ENCODE data around the gene NALF2.
A peak's percentile ranks its signal among the peaks of the same experiment; 100 is the strongest.

NALF2 gene

DNA sequence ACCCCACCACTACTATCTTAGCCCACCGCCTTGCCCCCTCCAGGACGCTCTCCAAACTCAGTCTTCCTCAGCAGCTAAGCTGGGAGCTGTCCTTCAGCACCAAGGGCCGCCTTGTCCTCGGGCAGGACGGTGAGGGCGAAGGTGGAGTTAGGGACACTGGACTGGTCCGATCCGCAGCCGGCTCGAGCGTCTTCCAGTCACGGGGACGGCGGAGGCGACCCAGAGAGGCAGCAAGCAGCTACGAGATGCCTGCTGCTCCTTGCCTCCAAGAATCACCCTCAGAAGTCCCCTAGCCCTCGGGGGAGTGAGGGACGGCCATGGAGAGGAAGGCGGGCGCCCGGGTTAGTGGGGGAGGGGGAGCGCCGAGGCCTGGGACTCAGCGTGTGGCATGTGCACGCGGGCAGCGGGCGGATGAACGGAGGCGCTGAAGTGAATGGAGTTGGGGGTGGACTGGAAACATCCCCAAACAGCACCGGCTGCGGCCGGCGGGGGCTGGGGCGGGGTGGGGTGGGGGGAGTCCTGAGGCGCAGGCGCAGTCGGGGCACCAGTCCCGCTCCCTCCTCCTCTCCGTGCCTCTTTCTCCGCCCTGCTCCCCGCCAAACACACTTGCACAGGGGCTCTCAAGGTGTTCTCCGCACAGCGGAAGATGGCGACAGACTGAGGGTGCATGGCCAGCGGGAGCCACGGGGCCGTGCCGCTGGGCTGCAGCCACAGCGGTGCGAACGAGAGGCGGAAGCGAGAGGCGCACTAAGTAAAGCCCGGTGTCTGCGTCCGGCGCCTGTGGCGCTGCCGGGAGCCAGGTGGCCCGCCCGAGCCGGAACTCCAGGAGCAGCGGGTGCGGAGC is at the start of gene NALF2:
Gene NALF2, plus strand, starts transcription at position 545 of the 844 bp plus-strand sequence. CDS start 957 bp downstream, outside the sequence.
- H3K27me3 Mint-ChIP-seq, result peaks cover 12% of the 10 kb centered on the region
- no peaks in the 10 kb centered on the region for H3K9me3 Mint-ChIP-seq (ENCODE audit: low read depth)
- H3K4me3 Mint-ChIP-seq, result peak within 1 kb of the TSS; percentile 77
- no peak within 1 kb of the TSS for H3K27ac Mint-ChIP-seq
- H3K4me1 Mint-ChIP-seq (ENCODE audit: low read depth), result peaks cover 3% of the 10 kb centered on the region
- H3K36me3 Mint-ChIP-seq, result no peaks in the 10 kb centered on the region

DNA sequence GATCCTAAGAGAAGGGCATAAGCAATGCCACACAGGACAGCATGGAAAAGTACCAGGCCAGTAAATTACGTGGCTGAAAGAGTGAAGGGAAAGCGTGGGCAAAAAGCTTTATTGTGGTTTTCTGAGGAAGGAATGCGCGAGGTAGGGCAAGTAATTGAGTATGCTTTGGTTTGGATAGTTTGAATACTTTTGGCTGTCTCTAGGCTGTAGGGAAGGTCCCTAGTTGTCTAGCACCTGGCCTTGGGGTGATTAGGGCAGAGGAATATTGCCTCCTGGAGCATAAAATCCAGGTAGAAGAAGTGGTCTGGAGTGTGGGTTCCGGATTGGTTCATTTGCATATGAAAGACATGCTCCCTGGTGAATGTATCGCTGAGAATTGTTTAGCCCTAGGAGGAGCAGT is 46.4 kb upstream of the NALF2 start:
- Mint-ChIP-seq H3K36me3 (no peaks in the 10 kb centered on the region), H3K4me3 (no peak overlapping the region), H3K4me1 (ENCODE audit: low read depth) (no peaks in the 10 kb centered on the region), H3K27ac (no peak overlapping the region), H3K9me3 (ENCODE audit: low read depth) (no peaks in the 10 kb centered on the region), H3K27me3 (no peaks in the 10 kb centered on the region)

DNA sequence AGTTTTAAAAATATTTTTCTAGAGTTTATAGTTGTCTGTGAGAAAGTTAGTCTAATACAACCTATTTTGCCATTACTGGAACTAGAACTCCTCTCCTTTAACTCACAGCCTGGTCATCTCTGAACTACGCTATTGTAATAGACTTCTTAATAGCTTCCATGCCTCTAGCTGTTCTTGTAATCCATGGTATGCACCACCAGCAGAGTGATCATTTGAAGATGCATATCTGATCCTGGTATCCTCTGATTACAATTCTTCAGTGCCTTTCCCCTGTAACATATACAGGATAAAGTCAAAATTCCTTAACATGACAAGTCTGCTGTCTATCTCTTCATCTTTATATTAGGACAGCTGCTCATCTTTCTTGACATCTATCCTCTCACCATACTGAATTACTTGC is 37.6 kb upstream of the NALF2 start:
- H3K4me3 Mint-ChIP-seq, result no peak overlapping the region
- H3K27me3 Mint-ChIP-seq, result peaks cover 10% of the 10 kb centered on the region
- H3K36me3 Mint-ChIP-seq, result no peaks in the 10 kb centered on the region
- no peaks in the 10 kb centered on the region for H3K4me1 Mint-ChIP-seq (ENCODE audit: low read depth)
- H3K9me3 Mint-ChIP-seq (ENCODE audit: low read depth), result no peaks in the 10 kb centered on the region
- no peak overlapping the region for H3K27ac Mint-ChIP-seq

DNA sequence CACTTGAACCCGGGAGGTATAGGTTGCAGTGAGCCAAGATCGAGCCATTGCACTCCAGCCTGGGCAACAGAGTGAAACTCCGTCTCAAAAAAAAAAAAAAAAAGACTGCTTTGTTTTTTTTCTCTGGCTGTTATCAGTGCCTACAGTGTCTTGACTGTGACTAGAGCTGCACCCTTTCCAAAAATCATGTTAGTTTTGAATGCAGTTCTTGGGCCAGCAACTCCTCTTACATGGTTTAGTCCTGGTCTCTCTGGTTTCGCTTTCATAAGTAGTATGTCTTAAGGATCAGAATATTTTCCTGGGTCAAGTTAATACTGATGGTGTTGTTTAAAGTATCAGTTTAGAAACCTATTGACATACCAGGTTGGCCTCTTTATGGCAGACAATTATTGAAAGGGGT is 34.2 kb upstream of the NALF2 start:
- H3K27me3 Mint-ChIP-seq, result peaks cover 12% of the 10 kb centered on the region
- no peaks in the 10 kb centered on the region for H3K9me3 Mint-ChIP-seq (ENCODE audit: low read depth)
- H3K27ac Mint-ChIP-seq, result no peak overlapping the region
- no peaks in the 10 kb centered on the region for H3K4me1 Mint-ChIP-seq (ENCODE audit: low read depth)
- no peak overlapping the region for H3K4me3 Mint-ChIP-seq
- H3K36me3 Mint-ChIP-seq, result no peaks in the 10 kb centered on the region

DNA sequence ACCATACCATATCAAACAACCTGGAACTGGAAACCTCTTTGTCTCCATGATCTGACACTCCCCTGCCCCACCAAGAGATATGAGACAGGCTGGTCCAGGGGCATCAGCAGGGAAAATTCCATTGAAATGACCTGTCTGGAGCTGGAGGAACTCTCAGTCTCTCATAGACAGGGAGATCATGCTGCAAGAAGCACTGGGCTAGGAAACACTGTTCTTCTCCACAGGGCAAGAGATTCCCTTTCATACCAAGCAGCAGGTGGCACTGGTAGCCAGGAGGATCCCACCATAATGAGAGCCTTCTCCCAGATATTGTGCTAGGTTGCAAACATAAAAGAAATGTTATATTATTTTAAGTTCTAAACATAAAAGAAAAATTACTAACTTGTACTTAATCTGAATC is 14.5 kb upstream of the NALF2 start:
- peaks cover 10% of the 10 kb centered on the region for H3K27me3 Mint-ChIP-seq
- no peaks in the 10 kb centered on the region for H3K36me3 Mint-ChIP-seq
- H3K4me3 Mint-ChIP-seq, result no peak overlapping the region
- no peaks in the 10 kb centered on the region for H3K9me3 Mint-ChIP-seq (ENCODE audit: low read depth)
- H3K27ac Mint-ChIP-seq, result no peak overlapping the region
- H3K4me1 Mint-ChIP-seq (ENCODE audit: low read depth), result no peaks in the 10 kb centered on the region

DNA sequence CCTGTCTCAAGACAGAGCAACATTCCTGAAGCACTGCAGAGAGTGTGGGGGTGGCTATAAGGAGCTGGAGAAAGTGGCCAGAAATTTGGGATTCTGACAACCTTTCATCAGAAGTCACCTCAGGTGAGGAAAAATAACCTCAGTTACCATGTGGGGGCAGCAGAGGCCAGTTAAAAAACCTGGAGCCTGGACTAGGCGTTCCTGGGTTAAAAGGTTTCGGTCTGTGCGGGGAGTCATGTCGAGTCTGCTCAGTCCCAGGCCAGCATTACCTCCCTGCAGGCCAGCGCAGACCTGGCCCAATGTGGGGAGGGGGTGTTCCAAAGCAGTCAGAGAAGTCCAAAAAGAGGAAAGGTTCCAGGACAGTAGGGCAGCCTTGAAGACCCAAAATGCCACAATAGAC is 10.9 kb upstream of the NALF2 start:
- Mint-ChIP-seq H3K9me3 (ENCODE audit: low read depth) (no peaks in the 10 kb centered on the region), H3K4me3 (no peak overlapping the region)

DNA sequence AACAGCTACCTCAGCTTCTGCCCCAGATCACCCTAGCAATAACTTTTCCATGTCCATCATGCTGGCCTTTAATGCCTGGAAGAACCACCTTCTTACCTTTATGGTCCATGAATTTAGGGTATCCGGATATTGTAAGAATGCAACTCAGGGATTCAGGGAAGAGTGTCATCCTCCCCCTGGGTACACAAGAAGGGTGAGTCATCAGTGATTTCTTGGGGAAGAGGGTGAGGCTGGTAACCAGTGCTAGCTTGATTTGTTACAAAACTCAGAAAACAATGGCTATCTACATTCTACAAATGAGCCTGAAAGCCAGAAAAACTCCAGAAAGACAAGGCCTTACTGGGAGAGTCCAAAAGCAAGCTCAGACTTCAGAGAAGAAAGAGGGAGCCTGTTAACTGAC is 10.4 kb upstream of the NALF2 start:
- Mint-ChIP-seq H3K9me3 (ENCODE audit: low read depth) (no peaks in the 10 kb centered on the region), H3K36me3 (no peaks in the 10 kb centered on the region), H3K4me1 (ENCODE audit: low read depth) (no peaks in the 10 kb centered on the region), H3K27me3 (peaks cover 11% of the 10 kb centered on the region), H3K4me3 (no peak overlapping the region), H3K27ac (no peak overlapping the region)

More for the DNA sequence above, 10.9 kb upstream of the NALF2 start:
- no peak overlapping the region for H3K27ac Mint-ChIP-seq
- H3K27me3 Mint-ChIP-seq, result peaks cover 13% of the 10 kb centered on the region
- H3K36me3 Mint-ChIP-seq, result no peaks in the 10 kb centered on the region
- H3K4me1 Mint-ChIP-seq (ENCODE audit: low read depth), result no peaks in the 10 kb centered on the region

DNA sequence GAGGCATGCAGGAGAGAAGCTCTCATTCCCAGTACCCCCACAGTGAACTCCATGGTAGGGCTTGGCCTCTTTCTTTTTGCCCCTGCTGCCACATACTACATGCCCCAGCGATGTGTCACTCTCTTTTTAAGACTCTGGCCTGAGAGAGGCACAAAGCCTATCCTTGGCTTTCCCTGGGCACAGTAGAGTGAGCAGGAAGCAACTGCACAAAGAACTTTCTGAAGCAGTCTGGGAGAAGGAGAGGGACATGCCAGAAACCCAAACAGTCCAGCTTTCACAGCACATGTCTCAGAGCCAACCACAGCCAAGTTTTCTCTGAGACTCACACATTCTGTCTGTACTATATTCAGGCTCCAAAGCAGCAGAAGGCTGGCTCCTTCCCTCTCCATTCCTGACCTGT is 7.9 kb upstream of the NALF2 start:
- Mint-ChIP-seq H3K4me1 (ENCODE audit: low read depth) (no peaks in the 10 kb centered on the region), H3K9me3 (ENCODE audit: low read depth) (no peaks in the 10 kb centered on the region), H3K4me3 (no peak overlapping the region), H3K27ac (no peak overlapping the region), H3K27me3 (peaks cover 4% of the 10 kb centered on the region), H3K36me3 (no peaks in the 10 kb centered on the region)

DNA sequence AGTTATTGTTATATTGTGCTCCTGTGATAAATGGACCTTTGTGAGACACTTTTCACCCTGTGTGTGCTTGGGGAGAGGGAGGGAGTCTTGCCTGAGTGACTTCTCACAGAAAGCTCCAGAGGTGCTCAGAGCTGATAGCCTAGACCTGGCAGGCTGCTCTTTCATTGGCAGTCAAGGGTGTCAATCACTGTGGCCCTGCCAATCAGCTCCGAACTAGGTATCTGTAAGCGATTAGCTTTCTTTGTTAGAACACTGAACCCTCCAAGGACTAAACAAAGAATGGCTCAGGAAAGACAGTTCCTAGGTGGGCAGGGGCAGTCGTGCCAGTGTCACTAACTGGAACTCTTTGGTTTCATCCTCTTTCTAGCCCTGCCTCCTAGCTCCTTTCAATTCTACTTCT is 2.7 kb upstream of the NALF2 start:
- peaks cover 3% of the 10 kb centered on the region for H3K4me1 Mint-ChIP-seq (ENCODE audit: low read depth)
- H3K27ac Mint-ChIP-seq, result no peak overlapping the region
- H3K27me3 Mint-ChIP-seq, result peaks cover 9% of the 10 kb centered on the region
- H3K36me3 Mint-ChIP-seq, result no peaks in the 10 kb centered on the region
- no peak overlapping the region for H3K4me3 Mint-ChIP-seq
- H3K9me3 Mint-ChIP-seq (ENCODE audit: low read depth), result no peaks in the 10 kb centered on the region

DNA sequence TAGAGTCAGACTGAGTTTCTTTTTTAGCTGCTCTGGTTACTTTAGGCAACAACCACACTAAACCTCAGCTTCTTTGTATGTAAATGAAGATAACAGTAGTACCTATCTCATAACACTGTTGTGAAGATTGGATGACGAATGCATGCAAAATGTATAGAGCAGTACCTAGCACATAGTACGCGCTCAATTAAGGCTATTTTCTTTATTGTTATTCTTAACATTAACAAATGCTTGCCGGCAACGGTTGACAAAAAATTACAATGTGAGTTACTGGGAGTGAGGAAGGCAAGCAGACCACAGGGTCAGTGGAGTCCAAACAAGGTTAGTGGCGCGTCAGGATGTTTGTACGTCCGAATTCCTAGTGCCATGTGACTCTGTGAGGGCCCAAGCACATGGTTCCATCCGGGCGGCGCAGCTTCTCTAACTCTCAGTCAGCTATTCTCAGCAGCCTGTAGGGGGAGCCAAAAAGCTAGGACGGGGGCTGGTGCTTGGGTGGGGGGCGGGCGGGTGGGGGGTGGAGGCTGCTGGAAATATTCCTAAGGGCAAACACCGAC is 821 bp upstream of the NALF2 start:
- H3K9me3 Mint-ChIP-seq (ENCODE audit: low read depth), result no peaks in the 10 kb centered on the region
- H3K4me3 Mint-ChIP-seq, result peak overlapping the region; percentile 17
- H3K36me3 Mint-ChIP-seq, result no peaks in the 10 kb centered on the region
- peaks cover 10% of the 10 kb centered on the region for H3K27me3 Mint-ChIP-seq
- peaks cover 3% of the 10 kb centered on the region for H3K4me1 Mint-ChIP-seq (ENCODE audit: low read depth)
- no peak overlapping the region for H3K27ac Mint-ChIP-seq

DNA sequence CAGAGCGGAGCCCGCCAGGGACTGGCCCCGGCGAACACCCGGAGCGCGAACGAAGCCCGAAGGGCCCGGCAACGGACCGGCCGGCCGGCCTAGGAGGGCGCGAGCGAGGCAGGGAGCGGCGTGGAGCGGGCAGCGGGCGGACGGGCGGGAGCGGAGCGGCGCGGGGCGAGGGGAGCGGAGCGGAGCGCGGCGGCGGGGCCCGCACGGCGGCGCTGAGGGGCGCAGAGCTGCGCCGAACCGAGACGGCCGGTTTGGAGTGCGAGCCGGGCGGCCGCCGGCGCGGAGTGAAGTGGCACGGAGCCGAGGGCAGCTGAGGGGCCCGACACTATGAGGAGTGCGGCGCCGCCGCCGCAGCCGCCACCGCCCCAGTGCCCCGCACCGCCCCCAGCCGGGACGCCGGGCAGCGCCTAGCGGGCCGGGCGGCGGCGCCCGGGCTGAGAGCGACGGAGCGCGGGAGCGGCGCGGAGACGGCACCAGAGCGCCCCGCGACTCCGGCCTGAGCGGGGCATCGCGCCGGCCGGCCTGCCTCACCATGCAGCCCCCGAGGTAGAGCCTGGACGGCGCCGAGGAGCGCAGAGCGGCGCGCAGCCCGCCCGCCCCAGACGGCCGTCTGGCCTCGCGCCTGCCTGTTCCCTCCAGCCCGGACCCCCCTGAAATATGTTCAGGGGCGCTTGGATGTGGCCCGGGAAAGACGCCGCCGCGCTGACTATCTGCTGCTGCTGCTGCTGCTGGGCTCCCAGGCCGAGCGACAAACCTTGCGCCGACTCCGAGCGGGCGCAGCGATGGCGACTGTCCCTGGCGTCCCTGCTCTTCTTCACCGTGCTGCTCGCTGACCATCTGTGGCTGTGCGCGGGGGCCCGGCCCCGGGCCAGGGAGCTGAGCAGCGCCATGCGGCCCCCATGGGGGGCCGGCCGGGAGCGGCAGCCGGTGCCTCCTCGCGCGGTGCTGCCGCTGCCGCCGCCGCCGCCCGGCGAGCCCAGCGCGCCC is 793 bp downstream of the NALF2 start:
- peaks cover 3% of the 10 kb centered on the region for H3K4me1 Mint-ChIP-seq (ENCODE audit: low read depth)
- no peak overlapping the region for H3K4me3 Mint-ChIP-seq
- peaks cover 12% of the 10 kb centered on the region for H3K27me3 Mint-ChIP-seq
- no peaks in the 10 kb centered on the region for H3K36me3 Mint-ChIP-seq
- no peaks in the 10 kb centered on the region for H3K9me3 Mint-ChIP-seq (ENCODE audit: low read depth)
- no peak overlapping the region for H3K27ac Mint-ChIP-seq

DNA sequence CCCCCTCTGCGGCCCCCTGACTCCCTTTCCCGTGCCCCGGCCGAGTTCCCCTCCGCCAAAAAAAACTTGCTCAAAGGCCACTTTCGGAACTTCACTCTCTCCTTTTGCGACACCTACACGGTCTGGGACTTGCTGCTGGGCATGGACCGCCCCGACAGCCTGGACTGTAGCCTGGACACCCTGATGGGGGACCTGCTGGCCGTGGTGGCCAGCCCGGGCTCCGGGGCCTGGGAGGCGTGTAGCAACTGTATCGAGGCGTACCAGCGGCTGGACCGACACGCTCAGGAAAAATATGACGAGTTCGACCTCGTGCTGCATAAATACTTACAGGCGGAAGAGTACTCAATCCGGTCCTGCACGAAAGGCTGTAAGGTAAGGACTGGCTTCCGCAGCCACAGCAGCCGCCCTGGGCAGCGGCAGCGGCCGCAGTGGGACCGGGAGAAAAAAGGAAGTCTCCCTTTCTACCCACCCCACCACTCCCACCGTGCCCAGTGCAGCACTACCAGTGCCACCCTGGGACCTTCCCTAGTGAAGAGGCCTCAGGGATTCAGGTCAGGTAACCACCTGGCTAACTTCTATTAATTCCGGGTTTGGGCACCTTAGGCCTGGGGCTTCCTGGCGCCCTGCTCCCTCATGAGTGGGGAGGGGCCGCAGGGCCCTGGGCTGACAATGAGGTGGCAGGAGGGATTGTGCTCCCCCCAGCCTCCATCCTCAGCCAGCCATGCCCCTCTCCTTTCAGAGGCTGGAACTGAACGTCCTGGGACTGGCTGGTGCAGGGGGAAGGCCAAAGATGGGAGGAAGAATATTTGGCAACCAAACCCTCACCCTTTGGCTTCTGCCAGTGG is 1.9 kb downstream of the NALF2 start:
- H3K4me1 Mint-ChIP-seq (ENCODE audit: low read depth), result peaks cover 3% of the 10 kb centered on the region
- no peak overlapping the region for H3K27ac Mint-ChIP-seq
- no peaks in the 10 kb centered on the region for H3K36me3 Mint-ChIP-seq
- peak overlapping the region; percentile 71 for H3K4me3 Mint-ChIP-seq
- peaks cover 10% of the 10 kb centered on the region for H3K27me3 Mint-ChIP-seq
- H3K9me3 Mint-ChIP-seq (ENCODE audit: low read depth), result no peaks in the 10 kb centered on the region

DNA sequence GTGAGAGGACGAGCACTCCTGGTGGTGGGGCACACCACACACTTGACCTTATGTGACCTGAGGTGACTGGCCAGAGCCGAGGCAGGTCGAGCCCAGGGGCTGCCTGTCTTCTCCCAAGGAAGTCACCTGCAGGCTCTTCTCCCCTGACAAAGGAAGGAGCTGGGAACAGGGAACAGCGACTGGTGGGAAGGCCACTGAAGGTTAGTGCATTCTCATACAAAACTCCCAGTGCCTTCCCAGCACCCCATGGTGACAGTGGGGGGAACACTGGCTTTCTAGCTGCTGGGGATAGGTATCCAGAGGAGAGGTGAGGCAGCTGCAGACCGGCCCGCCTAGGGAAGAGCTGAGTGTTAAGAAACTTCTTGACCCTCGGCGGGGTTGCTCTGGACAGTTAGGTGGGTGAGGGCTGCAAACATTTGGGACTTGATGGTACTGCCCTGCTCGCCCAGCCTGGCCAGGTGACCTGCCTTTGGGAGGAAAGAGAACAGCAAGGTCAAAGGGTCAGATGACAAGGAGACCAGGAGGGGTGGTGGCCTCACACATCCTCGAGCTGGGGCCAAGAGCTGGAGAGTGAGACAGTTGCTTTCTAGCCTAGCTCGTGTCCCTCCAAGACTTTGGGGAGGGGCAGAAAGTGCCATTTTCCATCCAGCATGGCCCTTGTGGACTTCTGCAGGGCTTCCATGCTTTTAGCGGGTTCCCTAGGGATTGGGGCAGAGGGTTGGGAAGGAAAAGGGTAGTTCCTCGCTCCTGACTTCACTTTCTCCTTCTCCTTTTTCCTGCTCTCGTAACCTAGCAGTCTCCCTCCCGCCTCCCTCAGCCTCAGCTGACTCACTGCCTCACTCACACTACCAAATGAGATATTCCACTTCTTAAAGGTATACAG is 2.7 kb downstream of the NALF2 start:
- Mint-ChIP-seq H3K27ac (no peak overlapping the region), H3K36me3 (no peaks in the 10 kb centered on the region), H3K4me1 (ENCODE audit: low read depth) (peaks cover 3% of the 10 kb centered on the region), H3K4me3 (no peak overlapping the region), H3K27me3 (peaks cover 12% of the 10 kb centered on the region), H3K9me3 (ENCODE audit: low read depth) (no peaks in the 10 kb centered on the region)

DNA sequence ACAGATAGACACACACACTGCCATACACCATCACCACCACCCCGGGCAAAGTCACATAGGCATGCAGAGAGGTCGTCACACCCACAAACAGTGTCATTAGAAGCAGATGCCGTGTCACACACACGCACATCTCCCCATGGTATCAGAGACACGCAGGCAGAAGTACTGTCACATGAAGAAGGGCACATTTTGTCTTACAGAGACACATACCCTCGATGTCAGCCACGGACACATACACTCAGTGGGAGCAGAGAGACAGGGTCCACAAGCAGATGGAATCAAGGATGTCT is 3.3 kb downstream of the NALF2 start:
- peaks cover 12% of the 10 kb centered on the region for H3K27me3 Mint-ChIP-seq
- H3K4me3 Mint-ChIP-seq, result no peak overlapping the region
- H3K4me1 Mint-ChIP-seq (ENCODE audit: low read depth), result peaks cover 3% of the 10 kb centered on the region
- no peak overlapping the region for H3K27ac Mint-ChIP-seq
- H3K36me3 Mint-ChIP-seq, result no peaks in the 10 kb centered on the region
- H3K9me3 Mint-ChIP-seq (ENCODE audit: low read depth), result no peaks in the 10 kb centered on the region
